ENCODE measurements around the gene RANBP17. TPM values are rescaled to one million over a fixed set of nuclear protein-coding genes. Genes with fewer than 3 reads are reported as not detected.

The RANBP17 gene
- total and polyA plus RNA-seq, 9 of the 15 experiments (the other 6 are each of a cell fraction or from before 2014, with no cell fraction given): not detected

DNA sequence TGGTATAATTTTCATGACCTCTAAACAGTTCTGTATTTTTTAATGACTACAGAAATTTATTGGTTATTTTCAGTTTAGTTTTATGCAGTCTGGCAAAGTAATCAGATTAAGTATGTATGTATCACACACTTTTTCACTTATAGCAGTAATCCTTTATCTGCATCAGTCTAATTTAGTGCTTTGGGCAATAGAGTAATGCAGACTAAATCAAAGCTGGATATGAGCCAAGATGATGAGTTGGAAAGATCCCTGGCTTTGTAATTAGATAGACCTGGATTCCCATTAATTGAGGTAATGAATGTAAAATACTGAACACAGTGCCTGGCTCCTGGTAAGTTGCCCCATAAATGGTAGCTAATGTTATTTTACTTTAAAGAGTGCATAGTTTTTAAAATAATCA lies 231.8 kb downstream of the RANBP17 start (continued):
- TF ChIP-seq CAMTA2 (CRISPR knock-in tag; conservative IDR thresholded peaks at IDR 0.05) (no peak), RFX5 (IDR thresholded peaks at IDR 0.05; ENCODE audit: low read depth, low read length) (no peak)
- TF ChIP-seq, protein P1, sequence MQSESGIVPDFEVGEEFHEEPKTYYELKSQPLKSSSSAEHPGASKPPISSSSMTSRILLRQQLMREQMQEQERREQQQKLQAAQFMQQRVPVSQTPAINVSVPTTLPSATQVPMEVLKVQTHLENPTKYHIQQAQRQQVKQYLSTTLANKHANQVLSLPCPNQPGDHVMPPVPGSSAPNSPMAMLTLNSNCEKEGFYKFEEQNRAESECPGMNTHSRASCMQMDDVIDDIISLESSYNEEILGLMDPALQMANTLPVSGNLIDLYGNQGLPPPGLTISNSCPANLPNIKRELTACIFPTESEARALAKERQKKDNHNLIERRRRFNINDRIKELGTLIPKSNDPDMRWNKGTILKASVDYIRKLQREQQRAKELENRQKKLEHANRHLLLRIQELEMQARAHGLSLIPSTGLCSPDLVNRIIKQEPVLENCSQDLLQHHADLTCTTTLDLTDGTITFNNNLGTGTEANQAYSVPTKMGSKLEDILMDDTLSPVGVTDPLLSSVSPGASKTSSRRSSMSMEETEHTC (IDR thresholded peaks at IDR 0.05): no peak
- TF ChIP-seq, protein P2, sequence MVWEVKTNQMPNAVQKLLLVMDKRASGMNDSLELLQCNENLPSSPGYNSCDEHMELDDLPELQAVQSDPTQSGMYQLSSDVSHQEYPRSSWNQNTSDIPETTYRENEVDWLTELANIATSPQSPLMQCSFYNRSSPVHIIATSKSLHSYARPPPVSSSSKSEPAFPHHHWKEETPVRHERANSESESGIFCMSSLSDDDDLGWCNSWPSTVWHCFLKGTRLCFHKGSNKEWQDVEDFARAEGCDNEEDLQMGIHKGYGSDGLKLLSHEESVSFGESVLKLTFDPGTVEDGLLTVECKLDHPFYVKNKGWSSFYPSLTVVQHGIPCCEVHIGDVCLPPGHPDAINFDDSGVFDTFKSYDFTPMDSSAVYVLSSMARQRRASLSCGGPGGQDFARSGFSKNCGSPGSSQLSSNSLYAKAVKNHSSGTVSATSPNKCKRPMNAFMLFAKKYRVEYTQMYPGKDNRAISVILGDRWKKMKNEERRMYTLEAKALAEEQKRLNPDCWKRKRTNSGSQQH (CRISPR knock-in tag; IDR thresholded peaks at IDR 0.05): no peak
- TF ChIP-seq, protein P3, sequence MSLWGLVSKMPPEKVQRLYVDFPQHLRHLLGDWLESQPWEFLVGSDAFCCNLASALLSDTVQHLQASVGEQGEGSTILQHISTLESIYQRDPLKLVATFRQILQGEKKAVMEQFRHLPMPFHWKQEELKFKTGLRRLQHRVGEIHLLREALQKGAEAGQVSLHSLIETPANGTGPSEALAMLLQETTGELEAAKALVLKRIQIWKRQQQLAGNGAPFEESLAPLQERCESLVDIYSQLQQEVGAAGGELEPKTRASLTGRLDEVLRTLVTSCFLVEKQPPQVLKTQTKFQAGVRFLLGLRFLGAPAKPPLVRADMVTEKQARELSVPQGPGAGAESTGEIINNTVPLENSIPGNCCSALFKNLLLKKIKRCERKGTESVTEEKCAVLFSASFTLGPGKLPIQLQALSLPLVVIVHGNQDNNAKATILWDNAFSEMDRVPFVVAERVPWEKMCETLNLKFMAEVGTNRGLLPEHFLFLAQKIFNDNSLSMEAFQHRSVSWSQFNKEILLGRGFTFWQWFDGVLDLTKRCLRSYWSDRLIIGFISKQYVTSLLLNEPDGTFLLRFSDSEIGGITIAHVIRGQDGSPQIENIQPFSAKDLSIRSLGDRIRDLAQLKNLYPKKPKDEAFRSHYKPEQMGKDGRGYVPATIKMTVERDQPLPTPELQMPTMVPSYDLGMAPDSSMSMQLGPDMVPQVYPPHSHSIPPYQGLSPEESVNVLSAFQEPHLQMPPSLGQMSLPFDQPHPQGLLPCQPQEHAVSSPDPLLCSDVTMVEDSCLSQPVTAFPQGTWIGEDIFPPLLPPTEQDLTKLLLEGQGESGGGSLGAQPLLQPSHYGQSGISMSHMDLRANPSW (CRISPR knock-in tag; IDR thresholded peaks at IDR 0.05): no peak

DNA sequence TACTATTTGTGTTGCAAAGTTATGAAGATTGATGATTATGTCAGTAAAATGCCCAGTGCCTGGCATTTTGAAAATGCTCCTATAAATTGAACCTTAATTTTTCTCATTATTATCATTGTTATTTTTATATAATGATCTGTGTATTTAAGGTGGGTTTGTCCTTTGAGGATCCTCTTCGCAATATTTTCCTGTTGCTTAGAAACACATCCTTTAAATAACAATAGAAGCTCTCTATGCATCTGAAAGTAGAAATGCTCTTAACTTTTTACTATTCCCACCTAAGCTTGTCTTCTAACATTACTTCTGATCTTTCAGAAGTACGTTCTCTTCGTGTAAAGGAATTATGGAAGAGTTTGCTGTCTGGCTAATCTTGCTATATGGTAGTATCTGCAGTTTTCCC lies 232.5 kb downstream of the RANBP17 start:
- Histone ChIP-seq H3K9me1 (ENCODE audit: control insufficient read depth, insufficient read depth, low read length) (no peaks in the 10 kb centered on the region), H3K27ac (ENCODE audit: extremely low read depth, low read depth, low read length) (no peak overlapping the region), H3K4me1 (replicated peaks in 1 of 2; ENCODE audit: control insufficient read depth in 2 of 2, insufficient read depth in 2 of 2, low read length in 2 of 2) (no peaks in the 10 kb centered on the region), H3K4me2 (ENCODE audit: insufficient read depth, low read length) (no peak overlapping the region), H2AFZ (ENCODE audit: low read depth, low read length) (no peak overlapping the region), H3K36me3 (ENCODE audit: control insufficient read depth, insufficient read depth, low read length) (no peaks in the 10 kb centered on the region), H4K20me1 (replicated peaks; ENCODE audit: control insufficient read depth, insufficient read depth, low read length) (no peaks in the 10 kb centered on the region), H3K9ac (ENCODE audit: insufficient read depth in 1 of 2, low read depth in 2 of 2, low read length in 2 of 2) (no peak overlapping the region), H3K9me3 (replicated peaks; ENCODE audit: control insufficient read depth, insufficient read depth, low read depth, low read length) (no peaks in the 10 kb centered on the region), H3K4me3 (no peak overlapping the region), H3K27me3 (ENCODE audit: control insufficient read depth in 2 of 2, insufficient read depth in 2 of 2, low read length in 2 of 2) (no peaks in the 10 kb centered on the region), H3K79me2 (ENCODE audit: control insufficient read depth, insufficient read depth, low read length) (no peaks in the 10 kb centered on the region)
- no TSS peak for BruUV-seq (replicated peaks)
- CTCF ChIA-PET (ENCODE audit: low intra/inter-chr PET ratio): no interaction called here
- DNase-seq (ENCODE audit: extremely low read depth in 1 of 4, low spot score in 3 of 4) (no peak), FAIRE-seq (no peak), ATAC-seq (no peak)
- POLR2A ChIA-PET: interaction anchor here (0.5 kb wide), 1 partner anchor 27 kb away, joined by 3 read pairs; no protein-coding TSS in a partner anchor
- 0% methylated on average over 3 of the region's 3 CpGs for WGBS (ENCODE audit: insufficient coverage, low coverage, missing lambda C conversion rate)
- in situ Hi-C loops (cut with MboI) (no loop called here), intact Hi-C loops (cut with micrococcal nuclease) (no loop called here)
- TF ChIP-seq NCOA4 (IDR thresholded peaks at IDR 0.05; ENCODE audit: partially characterized antibody) (no peak), ADNP (tag; IDR thresholded peaks at IDR 0.05) (no peak), PHF8 (IDR thresholded peaks at IDR 0.05; ENCODE audit: borderline replicate concordance, low read length) (no peak)
- TF ChIP-seq, protein P4, sequence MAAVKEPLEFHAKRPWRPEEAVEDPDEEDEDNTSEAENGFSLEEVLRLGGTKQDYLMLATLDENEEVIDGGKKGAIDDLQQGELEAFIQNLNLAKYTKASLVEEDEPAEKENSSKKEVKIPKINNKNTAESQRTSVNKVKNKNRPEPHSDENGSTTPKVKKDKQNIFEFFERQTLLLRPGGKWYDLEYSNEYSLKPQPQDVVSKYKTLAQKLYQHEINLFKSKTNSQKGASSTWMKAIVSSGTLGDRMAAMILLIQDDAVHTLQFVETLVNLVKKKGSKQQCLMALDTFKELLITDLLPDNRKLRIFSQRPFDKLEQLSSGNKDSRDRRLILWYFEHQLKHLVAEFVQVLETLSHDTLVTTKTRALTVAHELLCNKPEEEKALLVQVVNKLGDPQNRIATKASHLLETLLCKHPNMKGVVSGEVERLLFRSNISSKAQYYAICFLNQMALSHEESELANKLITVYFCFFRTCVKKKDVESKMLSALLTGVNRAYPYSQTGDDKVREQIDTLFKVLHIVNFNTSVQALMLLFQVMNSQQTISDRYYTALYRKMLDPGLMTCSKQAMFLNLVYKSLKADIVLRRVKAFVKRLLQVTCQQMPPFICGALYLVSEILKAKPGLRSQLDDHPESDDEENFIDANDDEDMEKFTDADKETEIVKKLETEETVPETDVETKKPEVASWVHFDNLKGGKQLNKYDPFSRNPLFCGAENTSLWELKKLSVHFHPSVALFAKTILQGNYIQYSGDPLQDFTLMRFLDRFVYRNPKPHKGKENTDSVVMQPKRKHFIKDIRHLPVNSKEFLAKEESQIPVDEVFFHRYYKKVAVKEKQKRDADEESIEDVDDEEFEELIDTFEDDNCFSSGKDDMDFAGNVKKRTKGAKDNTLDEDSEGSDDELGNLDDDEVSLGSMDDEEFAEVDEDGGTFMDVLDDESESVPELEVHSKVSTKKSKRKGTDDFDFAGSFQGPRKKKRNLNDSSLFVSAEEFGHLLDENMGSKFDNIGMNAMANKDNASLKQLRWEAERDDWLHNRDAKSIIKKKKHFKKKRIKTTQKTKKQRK (IDR thresholded peaks at IDR 0.05; ENCODE audit: borderline replicate concordance, low read depth, low read length): no peak

Measured in K562 (cell line).